IPS-20b (cell line): ENCODE data around the gene TEX52.
"Not testable (repeated sequence)": the region's sequence is repeated elsewhere in the genome, so short reads cannot be mapped to it uniquely, and the experiment has no call there.

Experiments used
- H3K27ac ChIP-seq: one replicate; pipeline ENCODE4 v1.5.1; 2013; ENCODE audit warnings: low read length
- H3K27me3 ChIP-seq: 2 replicates; pipeline ENCODE4 v1.6.1; 2013; ENCODE audit warnings: mild to moderate bottlenecking, low read length, inconsistent platforms; ENCODE audit not compliant: insufficient read depth
- H3K36me3 ChIP-seq: 2 replicates; pipeline ENCODE4 v1.6.1; 2013; ENCODE audit warnings: low read depth, mild to moderate bottlenecking, inconsistent platforms, low read length, moderate library complexity; ENCODE audit not compliant: insufficient read depth
- H3K4me1 ChIP-seq: 2 replicates; pipeline ENCODE4 v1.6.1; 2013; ENCODE audit warnings: mild to moderate bottlenecking, control low read depth, inconsistent platforms, low read length, moderate library complexity; ENCODE audit not compliant: insufficient read depth
- H3K4me3 ChIP-seq: 2 replicates; pipeline ENCODE4 v1.5.1; 2013; ENCODE audit warnings: mild to moderate bottlenecking, low read length, inconsistent platforms
- H3K9ac ChIP-seq: 2 replicates; pipeline ENCODE4 v1.6.1; 2013; ENCODE audit warnings: low read depth, mild to moderate bottlenecking, inconsistent platforms, low read length, moderate library complexity
- H3K9me3 ChIP-seq: 2 replicates; pipeline ENCODE4 v1.6.1; 2013; ENCODE audit warnings: mild to moderate bottlenecking, low read depth, low read length, inconsistent platforms; ENCODE audit not compliant: insufficient read depth

Gene TEX52

DNA sequence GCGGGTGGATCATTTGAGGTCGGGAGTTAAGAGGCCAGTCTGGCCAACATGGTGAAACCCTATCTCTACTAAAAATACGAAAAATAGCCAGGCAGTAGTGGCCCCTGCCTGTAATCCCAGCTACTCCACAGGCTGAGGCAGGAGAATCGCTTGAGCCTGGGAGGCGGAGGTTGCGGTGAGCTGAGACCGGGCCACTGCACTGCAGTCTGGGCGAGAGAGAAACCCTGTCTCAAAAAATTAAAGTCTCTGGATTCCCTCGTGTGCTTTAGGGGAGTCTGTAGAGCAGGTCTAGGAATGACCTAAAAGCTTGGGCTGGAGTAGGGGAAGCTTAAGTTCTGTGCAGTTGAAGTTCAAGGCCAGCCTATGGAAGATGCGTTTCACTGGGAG lies 33.2 kb upstream of the TEX52 start:
- H3K9me3 ChIP-seq = no peaks in the 10 kb centered on the region
- peaks cover under 1% of the 10 kb centered on the region for H3K4me1 ChIP-seq
- H3K36me3 ChIP-seq = peaks cover 38% of the 10 kb centered on the region
- peak overlapping the region; percentile 88 for H3K27ac ChIP-seq
- H3K27me3 ChIP-seq = no peaks in the 10 kb centered on the region
- H3K9ac ChIP-seq = peak overlapping the region; percentile 94
- H3K4me3 ChIP-seq = peak overlapping the region; percentile 86

DNA sequence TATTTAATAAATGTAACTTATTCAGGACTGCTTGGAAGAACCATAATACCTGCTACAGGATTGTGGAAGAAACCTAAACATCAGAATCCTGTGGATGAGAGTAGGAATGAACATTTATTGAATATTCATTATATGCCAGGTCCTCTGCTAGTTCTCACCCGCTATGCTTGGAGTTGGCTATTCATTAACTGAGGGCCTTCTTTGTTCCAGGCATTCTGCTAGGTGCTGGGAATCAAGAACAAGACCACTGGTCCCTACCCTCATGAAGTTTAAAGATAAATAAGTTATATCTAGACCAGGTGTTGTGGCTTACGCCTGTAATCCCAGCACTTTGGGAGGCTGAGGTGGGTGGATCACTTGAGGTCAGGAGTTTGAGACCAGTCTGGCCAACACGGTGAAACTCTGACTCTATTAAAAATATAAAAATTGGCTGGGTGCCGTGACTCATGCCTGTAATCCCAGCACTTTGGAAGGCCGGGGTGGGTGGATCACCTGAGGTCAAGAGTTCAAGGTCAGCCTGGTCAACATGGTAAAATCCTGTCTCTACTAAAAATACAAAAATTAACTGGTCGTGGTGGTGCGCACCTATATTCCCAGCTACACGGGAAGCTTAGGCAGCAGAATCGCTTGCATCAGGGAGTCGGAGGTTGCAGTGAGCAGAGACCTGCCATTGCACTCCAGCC lies 30.1 kb upstream of the TEX52 start:
- no peaks in the 10 kb centered on the region for H3K9me3 ChIP-seq
- H3K4me3 ChIP-seq = no peak overlapping the region
- H3K27me3 ChIP-seq = no peaks in the 10 kb centered on the region
- H3K9ac ChIP-seq = no peak overlapping the region
- peaks cover 4% of the 10 kb centered on the region for H3K4me1 ChIP-seq
- H3K27ac ChIP-seq = no peak overlapping the region
- H3K36me3 ChIP-seq = peaks cover 38% of the 10 kb centered on the region

- H3K27me3 ChIP-seq = no peaks in the 10 kb centered on the region
- H3K27ac ChIP-seq = no peak overlapping the region
- H3K4me1 ChIP-seq = peaks cover 4% of the 10 kb centered on the region; the same call in 1 of the 2 replicates
- H3K4me3 ChIP-seq = no peak overlapping the region
- no peaks in the 10 kb centered on the region for H3K9me3 ChIP-seq
- H3K36me3 ChIP-seq = peaks cover 50% of the 10 kb centered on the region
- H3K9ac ChIP-seq = no peak overlapping the region
Measured at GRCh38 chr12:2884810-2885209, 28.0 kb upstream of the TEX52 start.

DNA sequence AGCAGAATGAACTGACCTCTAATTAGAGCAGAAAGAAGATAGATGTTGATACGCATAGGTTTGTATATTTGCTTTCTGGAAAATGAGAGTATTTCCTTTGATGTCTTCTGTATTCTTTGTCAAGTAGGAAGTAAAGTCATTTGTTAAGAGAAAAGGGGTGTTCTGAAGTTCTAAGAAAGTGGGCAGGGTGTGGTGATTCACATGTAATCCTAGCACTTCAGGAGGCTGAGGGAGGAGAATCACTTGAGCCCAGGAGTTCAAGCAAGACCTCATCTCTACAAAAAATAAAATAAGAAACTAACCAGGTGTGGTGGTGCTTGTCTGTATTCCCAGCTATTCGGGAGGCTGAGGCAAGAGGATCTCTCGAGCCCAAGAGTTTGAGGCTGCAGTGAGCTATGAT lies 23.0 kb upstream of the TEX52 start:
- Histone ChIP-seq H3K9ac (no peak overlapping the region), H3K27ac (no peak overlapping the region), H3K4me3 (no peak overlapping the region)

DNA sequence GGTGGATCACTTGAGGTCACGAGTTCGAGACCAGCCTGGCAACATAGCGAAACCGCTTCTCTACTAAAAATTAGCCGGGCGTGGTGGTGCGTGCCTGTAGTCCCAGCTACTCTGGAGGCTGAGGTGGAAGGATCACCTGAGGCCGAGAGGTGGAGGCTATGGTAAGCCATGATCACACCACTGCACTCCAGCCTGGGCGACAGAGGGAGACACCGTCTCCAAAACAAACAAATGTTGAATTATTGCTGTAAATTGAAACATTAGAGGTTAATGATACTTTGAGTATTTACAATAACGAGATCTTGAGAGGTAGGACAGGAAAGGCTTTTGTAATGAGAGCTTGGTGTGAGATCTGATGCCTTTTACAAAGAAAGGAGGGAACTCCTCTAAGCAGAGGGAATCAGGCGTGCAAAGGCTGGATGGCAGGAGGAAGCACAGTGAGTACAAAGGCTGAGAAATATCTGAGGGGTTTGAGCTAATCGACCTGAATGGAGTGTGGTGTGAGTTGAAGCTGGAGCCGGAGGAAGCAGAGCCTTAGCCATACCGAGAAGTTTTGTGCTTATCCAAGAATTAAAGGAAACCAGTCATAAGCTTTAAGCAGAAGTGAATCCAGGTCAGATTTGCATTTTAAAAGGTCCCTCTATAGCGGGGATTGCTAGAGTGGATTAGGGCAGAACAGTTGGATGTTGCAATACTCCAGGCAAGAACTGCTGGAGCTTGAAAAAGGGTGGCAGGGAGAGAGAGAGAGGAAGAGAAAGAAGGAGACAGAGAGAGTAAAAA lies 21.3 kb upstream of the TEX52 start:
- H3K36me3 ChIP-seq = peaks cover 35% of the 10 kb centered on the region
- no peaks in the 10 kb centered on the region for H3K27me3 ChIP-seq
- H3K27ac ChIP-seq = peak overlapping the region; percentile 95
- H3K4me1 ChIP-seq = peaks cover 5% of the 10 kb centered on the region; the same call in 1 of the 2 replicates
- no peaks in the 10 kb centered on the region for H3K9me3 ChIP-seq
- H3K4me3 ChIP-seq = peak overlapping the region; percentile 90
- peak overlapping the region; percentile 96; the same call in 1 of the 2 replicates for H3K9ac ChIP-seq

More for the DNA sequence above, 23.0 kb upstream of the TEX52 start:
- Histone ChIP-seq H3K36me3 (peaks cover 20% of the 10 kb centered on the region), H3K27me3 (no peaks in the 10 kb centered on the region), H3K4me1 (peaks cover 7% of the 10 kb centered on the region; the same call in 1 of the 2 replicates), H3K9me3 (no peaks in the 10 kb centered on the region)

DNA sequence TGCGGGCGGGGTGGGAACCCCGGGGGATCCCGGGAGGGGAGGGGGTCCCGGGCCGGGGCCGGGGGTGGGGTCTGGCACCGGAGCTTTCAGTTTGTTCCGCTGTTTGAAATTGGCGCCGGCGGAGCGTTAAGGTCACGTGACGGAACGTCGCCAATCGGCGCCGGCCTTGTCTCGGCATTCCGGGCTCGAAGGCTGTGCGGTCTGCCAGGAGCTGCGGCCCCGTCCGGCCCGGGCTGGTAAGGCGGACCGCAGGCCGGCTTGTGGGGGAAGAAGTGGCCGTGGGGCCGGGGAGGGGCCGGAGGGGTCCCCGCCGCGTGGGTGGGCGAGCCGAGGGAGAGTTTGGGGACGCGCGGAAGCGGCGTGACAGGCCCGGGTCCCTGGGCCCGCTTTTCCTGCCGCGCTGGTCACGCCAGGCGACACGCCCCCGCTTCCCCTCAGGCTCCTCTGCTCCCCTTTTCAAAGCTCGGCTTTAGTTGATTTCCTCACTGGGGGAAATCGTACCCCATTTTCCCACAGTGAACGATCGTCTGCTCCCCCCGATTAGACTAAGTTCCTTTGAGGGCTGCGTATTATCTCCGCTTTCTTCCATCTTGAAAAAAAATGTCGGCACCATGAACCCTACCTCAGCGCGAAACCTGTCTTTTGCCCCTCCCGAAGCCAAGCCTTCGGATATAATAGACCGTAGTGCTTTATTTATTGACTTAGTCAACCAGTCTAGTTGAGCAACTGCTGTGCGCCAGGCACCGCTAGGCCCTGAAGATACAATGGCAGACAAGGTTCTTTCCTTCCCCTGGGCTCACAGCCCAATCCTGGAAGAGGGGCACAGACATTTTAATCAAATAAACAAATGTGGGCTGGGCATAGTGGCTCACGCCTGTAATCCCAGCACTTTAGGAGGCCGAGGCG lies 20.5 kb upstream of the TEX52 start, which contains the start of the genes FOXM1 and RHNO1:
FOXM1 (minus strand) TSS at position 128 of the 906 bp plus-strand sequence. CDS start 2,696 bp downstream, outside the sequence.
RHNO1 (plus strand) TSS at position 177 of the 906 bp plus-strand sequence. CDS start 8,144 bp downstream, outside the sequence.
- Histone ChIP-seq H3K27me3 (no peaks in the 10 kb centered on the region), H3K9ac (peak within 1 kb of the TSS; percentile 96), H3K9me3 (no peaks in the 10 kb centered on the region), H3K4me1 (peaks cover 5% of the 10 kb centered on the region; the same call in 1 of the 2 replicates), H3K4me3 (peak within 1 kb of the TSS; percentile 90), H3K36me3 (peaks cover 43% of the 10 kb centered on the region), H3K27ac (peak within 1 kb of the TSS; percentile 95)

GRCh38 chr12:2876431-2877046 lies 19.7 kb upstream of the TEX52 start:
- H3K4me3 ChIP-seq = peak overlapping the region; percentile 90
- no peaks in the 10 kb centered on the region for H3K9me3 ChIP-seq
- H3K36me3 ChIP-seq = peaks cover 51% of the 10 kb centered on the region
- peak overlapping the region; percentile 19 for H3K27ac ChIP-seq
- peaks cover 5% of the 10 kb centered on the region; the same call in 1 of the 2 replicates for H3K4me1 ChIP-seq
- H3K9ac ChIP-seq = peak overlapping the region; percentile 96; the same call in 1 of the 2 replicates
- no peaks in the 10 kb centered on the region for H3K27me3 ChIP-seq

GRCh38 chr12:2868986-2869632 lies 12.3 kb upstream of the TEX52 start:
- not testable (repeated sequence) for H3K9me3 ChIP-seq, H3K27ac ChIP-seq, H3K4me3 ChIP-seq, H3K27me3 ChIP-seq, H3K4me1 ChIP-seq, H3K9ac ChIP-seq
- H3K36me3 ChIP-seq = peaks cover 94% of the 10 kb centered on the region

DNA sequence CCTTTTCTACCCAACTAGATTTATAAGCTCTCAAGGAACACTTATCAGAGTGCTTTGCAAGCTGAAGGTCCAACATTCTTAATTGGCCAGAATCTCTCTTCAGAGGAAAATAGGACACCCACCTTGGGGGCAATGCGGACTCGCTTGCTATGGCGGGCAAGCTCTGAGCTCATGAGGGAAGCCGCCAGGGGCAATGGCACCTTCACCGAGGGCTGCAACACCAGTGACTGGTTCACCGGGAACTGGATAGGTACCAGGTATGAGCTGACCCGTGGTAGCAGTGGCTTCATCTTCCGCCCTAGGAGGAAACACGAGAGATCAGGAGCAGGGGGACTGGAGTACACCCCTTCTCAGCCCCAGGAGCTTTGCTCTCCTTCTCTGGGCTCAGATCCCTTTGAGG lies 7.4 kb upstream of the TEX52 start:
- H3K4me3 ChIP-seq = no peak overlapping the region
- no peaks in the 10 kb centered on the region for H3K27me3 ChIP-seq
- H3K27ac ChIP-seq = no peak overlapping the region
- peaks cover 95% of the 10 kb centered on the region for H3K36me3 ChIP-seq
- no peaks in the 10 kb centered on the region for H3K4me1 ChIP-seq
- no peak overlapping the region for H3K9ac ChIP-seq
- no peaks in the 10 kb centered on the region for H3K9me3 ChIP-seq

GRCh38 chr12:2863402-2863801 lies 6.6 kb upstream of the TEX52 start:
- not testable (repeated sequence) for H3K4me1 ChIP-seq, H3K4me3 ChIP-seq, H3K27ac ChIP-seq, H3K27me3 ChIP-seq, H3K9ac ChIP-seq, H3K9me3 ChIP-seq
- H3K36me3 ChIP-seq = peaks cover 95% of the 10 kb centered on the region
